Adrenal gland (tissue), 12 donors: ENCODE results near the gene LRRC73. TPM values are rescaled to one million over a fixed set of nuclear protein-coding genes. Genes with fewer than 3 reads are reported as not detected.

Source experiments
- DNase-seq, 7 donors: peaks; one replicate each; pipeline ENCODE4 v3.0.0-alpha.2; 2019 to 2020
- H3K27ac ChIP-seq, 5 donors: fragments of 200-600 bp; sonication (generic) in 4 of 5; 1 replicate in 3 of 5; 2 replicates in 2 of 5; pipeline versions ENCODE4 v1.5.1 to v1.8.0; 2016 to 2020; ENCODE audit warnings: mild to moderate bottlenecking in 1 of 5
- H3K27me3 ChIP-seq: fragments of 200-600 bp; 2 replicates; pipeline ENCODE4 v1.8.0; 2021
- H3K36me3 ChIP-seq, 2 donors: fragments of 200-600 bp; replicated peaks in 1 of 2; 1 replicate in 1 of 2; 2 replicates in 1 of 2; pipeline versions ENCODE4 v1.5.1 to v1.8.0; 2018 to 2022
- H3K4me1 ChIP-seq, 2 donors: fragments of 200-600 bp; replicated peaks in 1 of 2; 1 replicate in 1 of 2; 2 replicates in 1 of 2; pipeline versions ENCODE4 v1.5.1 to v1.8.0; 2018 to 2021
- H3K4me3 ChIP-seq, 4 donors: fragments of 200-600 bp; sonication (generic) in 3 of 4; one replicate each; pipeline ENCODE4 v1.5.1; 2016 to 2018
- H3K9me3 ChIP-seq, 3 donors: fragments of 200-600 bp; sonication (generic) in 1 of 3; replicated peaks in 1 of 3; 1 replicate in 2 of 3; 2 replicates in 1 of 3; pipeline versions ENCODE4 v1.5.1 to v1.8.0; 2016 to 2021
- POLR2A ChIP-seq, 2 donors: fragments of 450-650 bp; IDR thresholded peaks; one replicate each; pipeline ENCODE4 v1.6.1; 2017; ENCODE audit warnings: antibody characterized with exemption in 2 of 2, mild to moderate bottlenecking in 2 of 2, moderate library complexity in 1 of 2
- WGBS, 4 donors: extraction: QIAGEN DNeasy Blood & Tissue Kit in 2 of 4; methylation state at CpG; one replicate each; pipeline versions ENCODE4 v1.1.5 to v1.1.7; 2013 to 2017; 5-methylcytosine and 5-hydroxymethylcytosine counted together
- intact Hi-C, 2 donors: fragments of 100-400 bp; cut with DNase I; formaldehyde crosslinking; loops; one replicate each; pipeline versions ENCODE4 v1.14.1 to v1.15.0; 2022 to 2023
- polyA plus RNA-seq, 3 donors: library from polyadenylated mRNA; stranded (reverse); fragments of 200-250 nt in 2 of 3; fragments of 350-450 nt in 1 of 3; fragmentation: Illumina TruSeq in 1 of 3; extraction: RNeasy Lipid Tissue Mini Kit (QIAGEN cat#74804) in 1 of 3; gene quantifications; one replicate each; pipeline ENCODE4 v1.2.3, GENCODE V29; 2013 to 2014
- total RNA-seq, 9 donors: library from RNA; depleted of rRNA in 4 of 9; stranded (reverse); fragments of >200 nt in 4 of 9; fragments of 120-200 nt in 1 of 9; fragmentation: NEBNext Ultra II Directional in 1 of 9; extraction: Animal tissue kit (Norgen Biotek cat#: 25700) in 1 of 9; gene quantifications; one replicate each; pipeline versions ENCODE4 v1.1.0 to v1.2.4, GENCODE V29; 2013 to 2023
- TF ChIP-seq, protein P1 (sequence below), 6 experiments: fragments of 450-650 bp in 4 of 6; fragments of 200-600 bp in 2 of 6; sonication (generic) in 1 of 6; IDR thresholded peaks; 1 replicate in 5 of 6; 2 replicates in 1 of 6; pipeline versions ENCODE4 v1.5.1 to v1.8.0; 2016 to 2021; ENCODE audit warnings: antibody characterized with exemption in 6 of 6, mild to moderate bottlenecking in 2 of 6, moderate library complexity in 1 of 6
- donor health status: healthy with polysubstance abuse.
- donor health status: Bipolar disorder and iron deficiency.
- donor health status: DM: yes; HTN: yes; CAD: no.
- donor health status: DM: no; HTN: no; CAD: no.
- donor health status: DM: no; HTN: no; CAD: no.
- donor health status: DM: yes; HTN: yes; CAD: no.

The LRRC73 gene
- total and polyA plus RNA-seq, 12 donors, result 1.4 to 15.0 (median 4.1) TPM

- no peak overlapping the region for H3K27ac ChIP-seq
- no peak overlapping the region for H3K4me3 ChIP-seq
- WGBS, 4 donors, result 76 to 83% (median 79%) methylated on average over 6 to 8 of the region's 8 CpGs
- H3K36me3 ChIP-seq, result peaks cover 0 to 62% of the 10 kb centered on the region in 2 donors
- peaks cover 17 to 27% of the 10 kb centered on the region in 2 donors for H3K4me1 ChIP-seq
- H3K9me3 ChIP-seq, result no peaks in the 10 kb centered on the region
- H3K27me3 ChIP-seq, result no peaks in the 10 kb centered on the region
- DNase-seq, result no peak
- TF ChIP-seq POLR2A (IDR thresholded peaks at IDR 0.05), result no peak
- TF ChIP-seq, protein P1, sequence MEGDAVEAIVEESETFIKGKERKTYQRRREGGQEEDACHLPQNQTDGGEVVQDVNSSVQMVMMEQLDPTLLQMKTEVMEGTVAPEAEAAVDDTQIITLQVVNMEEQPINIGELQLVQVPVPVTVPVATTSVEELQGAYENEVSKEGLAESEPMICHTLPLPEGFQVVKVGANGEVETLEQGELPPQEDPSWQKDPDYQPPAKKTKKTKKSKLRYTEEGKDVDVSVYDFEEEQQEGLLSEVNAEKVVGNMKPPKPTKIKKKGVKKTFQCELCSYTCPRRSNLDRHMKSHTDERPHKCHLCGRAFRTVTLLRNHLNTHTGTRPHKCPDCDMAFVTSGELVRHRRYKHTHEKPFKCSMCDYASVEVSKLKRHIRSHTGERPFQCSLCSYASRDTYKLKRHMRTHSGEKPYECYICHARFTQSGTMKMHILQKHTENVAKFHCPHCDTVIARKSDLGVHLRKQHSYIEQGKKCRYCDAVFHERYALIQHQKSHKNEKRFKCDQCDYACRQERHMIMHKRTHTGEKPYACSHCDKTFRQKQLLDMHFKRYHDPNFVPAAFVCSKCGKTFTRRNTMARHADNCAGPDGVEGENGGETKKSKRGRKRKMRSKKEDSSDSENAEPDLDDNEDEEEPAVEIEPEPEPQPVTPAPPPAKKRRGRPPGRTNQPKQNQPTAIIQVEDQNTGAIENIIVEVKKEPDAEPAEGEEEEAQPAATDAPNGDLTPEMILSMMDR (IDR thresholded peaks at IDR 0.05), result no peak
- intact Hi-C loops, result loop anchor here in 1 of 2 donors (10.0 kb wide), 1 partner anchor 55 kb away; the partner anchor contains the start of genes POLH and XPO5
Measured at GRCh38 chr6:43520097-43520496, 10.0 kb upstream of the LRRC73 start.

DNA sequence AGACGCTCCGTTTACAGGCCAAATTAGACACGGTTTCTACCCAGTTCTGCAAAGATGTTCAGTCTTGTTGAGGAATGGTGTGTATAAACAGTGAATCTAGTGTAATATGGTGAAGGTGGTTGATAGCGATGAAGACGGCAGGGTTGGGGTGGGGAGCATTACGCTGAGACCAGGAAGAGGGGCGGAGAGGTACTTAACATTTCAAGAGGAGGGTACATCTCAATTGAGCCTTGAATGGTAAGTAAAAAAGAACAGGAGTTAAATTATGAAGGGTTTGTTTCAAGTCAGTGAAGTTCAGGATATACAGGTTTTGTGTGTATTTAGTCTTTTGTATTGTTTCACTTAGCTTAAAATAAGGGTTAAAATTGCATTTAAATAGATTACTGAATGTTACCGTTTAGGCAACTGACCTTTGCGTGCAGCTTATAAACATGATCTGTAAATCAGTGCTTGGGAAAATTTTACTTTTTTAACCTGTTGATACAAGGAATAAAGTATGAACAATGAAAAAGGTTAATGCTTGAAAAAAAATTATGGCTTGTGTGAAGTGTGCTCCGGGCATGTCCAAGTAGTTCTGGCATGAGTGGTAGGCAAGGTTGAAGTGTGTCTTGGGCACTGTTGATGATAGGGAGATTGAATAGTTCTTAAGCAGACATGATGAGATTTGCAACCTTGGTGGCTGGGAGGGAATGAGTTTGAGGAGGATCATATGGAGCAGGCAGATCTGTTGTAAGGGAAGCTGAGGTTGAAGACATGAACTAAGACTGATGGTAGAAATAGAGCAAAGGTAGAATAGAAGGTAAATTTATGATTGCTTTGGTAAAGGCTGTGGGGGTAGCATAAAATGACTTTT, 7.6 kb upstream of the LRRC73 start:
- intact Hi-C loops, result no loop called here
- no peak for TF ChIP-seq POLR2A (IDR thresholded peaks at IDR 0.05)
- TF ChIP-seq, protein P1 (IDR thresholded peaks at IDR 0.05), result no peak
- 3 to 5% (median 4%) methylated on average over 10 of the region's 10 CpGs for WGBS, 4 donors
- H3K27ac ChIP-seq, result peak overlapping the region in 1 of 5 donors; percentile 86
- H3K36me3 ChIP-seq, result peaks cover 0 to 61% of the 10 kb centered on the region in 2 donors
- H3K9me3 ChIP-seq, result no peaks in the 10 kb centered on the region
- peaks cover 17 to 33% of the 10 kb centered on the region in 2 donors for H3K4me1 ChIP-seq
- H3K27me3 ChIP-seq, result no peaks in the 10 kb centered on the region
- no peak for DNase-seq
- H3K4me3 ChIP-seq, result peak overlapping the region; percentile 38 to 82 (median 76)

DNA sequence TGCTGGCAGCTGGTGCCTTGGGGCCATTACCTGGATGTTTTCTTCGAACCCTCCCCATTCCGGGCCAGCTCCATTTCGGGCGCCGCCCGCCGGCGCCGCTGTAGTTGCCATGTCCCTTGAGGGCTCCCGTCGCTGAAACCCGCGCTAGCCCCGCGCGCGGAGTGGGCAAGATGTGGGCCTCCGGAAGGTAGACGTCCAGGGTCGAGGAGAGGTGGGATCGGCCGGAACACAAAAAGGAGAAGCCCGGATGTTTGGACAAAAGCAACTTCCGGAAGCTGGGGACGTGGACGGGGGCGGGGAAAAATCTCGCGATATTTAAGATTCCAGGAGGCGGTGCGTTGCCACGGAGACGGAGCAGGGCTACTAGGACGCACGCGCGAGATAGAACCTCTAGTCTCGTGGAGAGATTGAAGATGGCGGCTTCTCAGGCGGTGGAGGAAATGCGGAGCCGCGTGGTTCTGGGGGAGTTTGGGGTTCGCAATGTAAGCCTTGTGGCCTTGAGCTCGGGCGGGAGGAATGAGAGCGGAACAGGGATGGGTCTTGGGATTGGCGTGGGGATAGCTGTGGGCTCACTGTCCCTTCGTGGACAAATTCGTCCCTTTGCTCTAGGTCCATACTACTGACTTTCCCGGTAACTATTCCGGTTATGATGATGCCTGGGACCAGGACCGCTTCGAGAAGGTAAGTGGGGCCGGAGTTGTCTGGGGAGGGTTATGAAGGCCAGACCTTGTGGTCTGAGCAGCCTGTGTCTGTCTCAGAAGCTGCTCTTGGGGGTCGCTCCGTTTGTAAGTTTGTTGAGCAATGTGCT, 6.8 kb upstream of the LRRC73 start, which contains the start of the genes POLR1C and YIPF3:
TSS of gene POLR1C (plus strand) at position 393 of the 808 bp plus-strand sequence. CDS start at position 414, 21 bp downstream.
TSS of gene YIPF3 (minus strand) at position 230 of the 808 bp plus-strand sequence. CDS start at position 111, 119 bp downstream.
- peak within 1 kb of the TSS; percentile 38 to 82 (median 76) for H3K4me3 ChIP-seq
- TF ChIP-seq, protein P1 (IDR thresholded peaks at IDR 0.05), result no peak
- TF ChIP-seq POLR2A (IDR thresholded peaks at IDR 0.05), result peak in 1 of 2 donors; percentile 63
- DNase-seq, result peak; percentile 98 to 99 (median 99)
- peaks cover 17 to 33% of the 10 kb centered on the region in 2 donors for H3K4me1 ChIP-seq
- 0 to 1% (median 0%) methylated on average over 27 to 57 of the region's 57 CpGs for WGBS, 4 donors
- H3K27ac ChIP-seq, result peak within 1 kb of the TSS in 4 of 5 donors; percentile 77 to 86 (median 81)
- H3K9me3 ChIP-seq, result no peaks in the 10 kb centered on the region
- H3K36me3 ChIP-seq, result peaks cover 0 to 61% of the 10 kb centered on the region in 2 donors
- no peaks in the 10 kb centered on the region for H3K27me3 ChIP-seq
- intact Hi-C loops, result no loop called here

GRCh38 chr6:43516367-43516696, 6.2 kb upstream of the LRRC73 start:
- WGBS, 4 donors, result 0 to 2% (median 1%) methylated on average over 6 to 10 of the region's 10 CpGs
- H3K27me3 ChIP-seq, result no peaks in the 10 kb centered on the region
- H3K27ac ChIP-seq, result peak overlapping the region in 4 of 5 donors; percentile 77 to 86 (median 81)
- intact Hi-C loops, result no loop called here
- TF ChIP-seq, protein P1 (IDR thresholded peaks at IDR 0.05), result no peak
- TF ChIP-seq POLR2A (IDR thresholded peaks at IDR 0.05), result no peak
- no peaks in the 10 kb centered on the region for H3K9me3 ChIP-seq
- peaks cover 17 to 33% of the 10 kb centered on the region in 2 donors for H3K4me1 ChIP-seq
- peak overlapping the region; percentile 38 to 82 (median 61) for H3K4me3 ChIP-seq
- peaks cover 0 to 61% of the 10 kb centered on the region in 2 donors for H3K36me3 ChIP-seq
- DNase-seq, result no peak
